HL-60 (cell line): ENCODE data around the gene C6orf58.

ENCODE experiments used
- GABPA ChIP-seq: IDR thresholded peaks from 2 replicates; pipeline ENCODE4 v1.6.1; 2012; ENCODE audit warnings: low read depth
- REST ChIP-seq: IDR thresholded peaks from 2 replicates; pipeline ENCODE4 v1.6.1; 2012; ENCODE audit warnings: low read depth; ENCODE audit not compliant: insufficient replicate concordance
- SPI1 ChIP-seq: IDR thresholded peaks from 2 replicates; pipeline ENCODE4 v1.6.1; 2012; ENCODE audit warnings: low read depth, mild to moderate bottlenecking, borderline replicate concordance
- TF ChIP-seq, protein P1 (sequence below): IDR thresholded peaks from one replicate; pipeline ENCODE4 v1.5.1; 2011; ENCODE audit warnings: low read length, control low read depth, inconsistent platforms; ENCODE audit not compliant: insufficient read depth

- TF ChIP-seq, protein P1, sequence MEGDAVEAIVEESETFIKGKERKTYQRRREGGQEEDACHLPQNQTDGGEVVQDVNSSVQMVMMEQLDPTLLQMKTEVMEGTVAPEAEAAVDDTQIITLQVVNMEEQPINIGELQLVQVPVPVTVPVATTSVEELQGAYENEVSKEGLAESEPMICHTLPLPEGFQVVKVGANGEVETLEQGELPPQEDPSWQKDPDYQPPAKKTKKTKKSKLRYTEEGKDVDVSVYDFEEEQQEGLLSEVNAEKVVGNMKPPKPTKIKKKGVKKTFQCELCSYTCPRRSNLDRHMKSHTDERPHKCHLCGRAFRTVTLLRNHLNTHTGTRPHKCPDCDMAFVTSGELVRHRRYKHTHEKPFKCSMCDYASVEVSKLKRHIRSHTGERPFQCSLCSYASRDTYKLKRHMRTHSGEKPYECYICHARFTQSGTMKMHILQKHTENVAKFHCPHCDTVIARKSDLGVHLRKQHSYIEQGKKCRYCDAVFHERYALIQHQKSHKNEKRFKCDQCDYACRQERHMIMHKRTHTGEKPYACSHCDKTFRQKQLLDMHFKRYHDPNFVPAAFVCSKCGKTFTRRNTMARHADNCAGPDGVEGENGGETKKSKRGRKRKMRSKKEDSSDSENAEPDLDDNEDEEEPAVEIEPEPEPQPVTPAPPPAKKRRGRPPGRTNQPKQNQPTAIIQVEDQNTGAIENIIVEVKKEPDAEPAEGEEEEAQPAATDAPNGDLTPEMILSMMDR = peak; percentile 12
- TF ChIP-seq SPI1 (no peak), REST (no peak), GABPA (no peak)
Measured at GRCh38 chr6:127547215-127547614, 29.8 kb upstream of the C6orf58 start.
